T-helper 1 cell treated with Interleukin-12 subunit alpha and Interleukin-12 subunit beta and Interleukin-4 antibody, amounts not matched to agents 30 ng/mL and 1 ng/mL, for 36 hours (primary cell): ENCODE measurements around the gene TDG. TPM values are rescaled to one million over a fixed set of nuclear protein-coding genes. Genes with fewer than 3 reads are reported as not detected.
"Not testable (repeated sequence)": the region's sequence is repeated elsewhere in the genome, so short reads cannot be mapped to it uniquely, and the experiment has no call there.

ENCODE experiments used
- intact Hi-C: fragments of 100-400 bp; cut with micrococcal nuclease; formaldehyde crosslinking; loops from one replicate; pipeline ENCODE4 v1.15.1; 2024
- total RNA-seq: library from RNA; stranded (reverse); gene quantifications from 2 replicates; pipeline ENCODE4 v1.2.3, GENCODE V29; 2022

Gene TDG
- total RNA-seq, 1 donor from 2014 or later: 52.5 TPM

DNA sequence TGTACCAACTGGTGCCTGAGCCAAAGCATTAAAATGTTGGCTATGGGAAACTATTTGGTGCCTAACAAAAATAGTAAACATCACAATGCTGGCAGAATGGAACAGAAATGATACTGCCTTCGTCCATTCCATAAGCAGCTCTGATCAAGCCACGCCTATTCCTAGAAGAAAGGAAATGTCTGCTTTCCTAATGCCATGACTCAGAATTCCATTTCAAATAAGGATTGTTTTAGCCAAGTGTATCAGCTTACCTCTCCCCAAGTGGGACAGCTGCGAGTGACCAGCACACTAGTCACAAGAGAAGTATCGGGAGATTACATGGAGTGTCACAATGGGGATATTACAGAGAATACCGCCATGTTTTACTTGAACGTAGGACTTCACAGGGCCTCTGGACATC is 45.6 kb downstream of the TDG start:
- intact Hi-C loops: no loop called here

DNA sequence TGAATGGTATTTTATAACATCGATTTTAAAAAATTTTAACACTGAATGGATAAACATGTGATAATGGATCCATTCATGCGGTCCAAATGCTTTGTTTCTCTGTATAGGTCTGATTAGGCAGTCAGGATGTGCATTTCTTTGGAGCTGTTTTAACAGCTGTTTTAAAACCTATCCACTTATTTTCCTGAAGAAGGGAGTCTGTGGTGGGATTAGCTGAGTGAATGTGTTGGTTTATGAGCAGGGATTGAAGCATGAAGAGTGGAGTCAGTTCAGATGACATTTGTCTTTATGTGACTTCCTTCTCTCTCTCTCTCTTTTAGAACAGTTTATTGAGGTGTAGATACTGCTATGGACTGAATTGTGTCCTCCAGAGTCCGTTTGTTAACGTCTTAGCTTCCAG is 46.7 kb downstream of the TDG start:
- intact Hi-C loops: no loop called here

DNA sequence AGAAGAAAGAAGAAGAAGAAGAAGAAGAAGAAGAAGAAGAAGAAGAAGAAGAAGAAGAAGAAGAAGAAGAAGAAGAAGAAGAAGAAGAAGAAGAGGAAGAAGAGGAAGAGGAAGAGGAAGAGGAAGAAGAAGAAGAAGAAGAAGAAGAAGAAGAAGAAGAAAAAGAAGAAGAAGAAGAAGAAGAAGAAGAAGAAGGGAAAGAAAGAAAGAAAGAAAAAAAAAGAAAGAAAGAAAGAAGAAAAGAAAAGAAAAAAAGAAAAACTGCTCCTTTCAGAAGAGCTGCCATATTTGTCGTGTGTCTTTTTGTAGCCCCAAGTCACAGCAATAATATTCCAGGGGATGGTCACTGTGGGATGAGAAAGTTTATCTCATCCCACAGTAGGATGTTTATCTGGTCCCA is 56.2 kb downstream of the TDG start:
- intact Hi-C loops: not testable (repeated sequence)

DNA sequence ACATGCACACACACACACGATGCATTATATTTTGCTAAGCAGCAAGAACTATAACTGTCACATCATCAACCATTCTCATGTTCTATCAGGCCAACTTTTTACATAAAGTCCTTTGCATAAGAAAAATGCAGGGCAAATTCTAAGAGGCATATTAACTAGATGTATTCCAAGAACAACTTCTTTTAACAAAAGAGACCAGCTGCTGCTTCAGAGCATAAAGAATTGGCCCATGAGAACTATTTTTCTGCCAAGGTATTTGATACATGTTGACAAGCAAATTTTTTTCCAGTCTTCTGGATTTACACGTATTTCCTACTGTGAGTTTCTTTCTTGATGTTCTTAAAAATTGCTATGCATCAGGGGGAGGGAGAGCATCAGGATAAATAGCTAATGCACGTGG is 57.1 kb downstream of the TDG start:
- intact Hi-C loops: no loop called here

DNA sequence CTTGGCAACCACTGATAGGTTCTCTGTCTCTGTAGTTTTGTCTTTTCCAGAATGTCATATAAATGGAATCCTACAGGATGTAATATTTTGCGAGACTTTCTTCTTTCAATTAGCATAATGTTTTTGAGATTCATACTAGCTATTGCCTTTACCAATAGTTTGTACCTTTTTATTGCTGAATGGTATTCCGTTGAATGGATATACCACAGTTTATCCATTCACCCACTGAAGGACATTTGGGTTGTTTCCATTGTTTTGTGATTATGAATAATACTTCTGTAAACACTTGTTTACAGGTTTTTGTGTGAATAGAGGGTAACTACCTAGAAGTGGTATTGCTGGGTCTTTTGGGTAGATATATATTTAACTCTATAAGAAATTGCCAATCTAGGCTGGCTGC is 58.0 kb downstream of the TDG start:
- intact Hi-C loops: no loop called here

DNA sequence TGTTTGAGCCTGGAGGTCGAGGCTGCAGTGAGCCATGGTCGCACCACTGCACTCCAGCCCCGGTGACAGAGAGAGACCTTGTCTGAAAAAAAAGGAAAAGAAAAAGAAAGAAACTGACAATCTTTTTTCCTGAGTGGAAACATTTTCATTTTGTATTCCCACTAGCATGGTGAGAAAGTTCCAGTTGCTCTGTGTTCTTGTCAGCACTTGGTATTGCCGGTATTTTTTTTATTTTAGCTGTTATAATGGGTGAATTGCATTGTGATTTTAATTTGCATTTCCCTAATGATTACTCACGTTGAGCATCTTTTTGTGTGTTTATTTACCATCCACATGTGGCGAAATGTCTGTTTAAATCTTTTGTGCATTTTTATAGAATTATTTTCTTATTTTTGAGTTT is 58.7 kb downstream of the TDG start:
- intact Hi-C loops: no loop called here

DNA sequence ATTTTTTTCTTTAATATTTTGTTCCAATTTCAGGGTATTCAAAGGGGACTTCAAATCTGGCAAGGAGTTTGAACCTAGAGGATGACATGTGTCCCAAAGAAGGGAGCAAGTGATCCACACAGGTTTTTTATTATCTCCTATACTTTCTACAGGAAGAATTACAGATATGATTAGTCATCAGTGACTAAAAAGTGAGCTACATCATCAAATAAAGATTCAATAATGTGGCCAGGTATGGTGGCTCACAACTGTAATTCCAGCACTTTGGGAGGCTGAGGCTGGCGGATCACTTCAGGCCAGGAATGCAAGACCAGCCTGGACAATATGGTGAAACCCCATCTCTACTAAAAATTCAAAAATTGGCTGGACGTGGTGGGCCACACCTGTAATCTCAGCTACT is 60.1 kb downstream of the TDG start:
- intact Hi-C loops: no loop called here

DNA sequence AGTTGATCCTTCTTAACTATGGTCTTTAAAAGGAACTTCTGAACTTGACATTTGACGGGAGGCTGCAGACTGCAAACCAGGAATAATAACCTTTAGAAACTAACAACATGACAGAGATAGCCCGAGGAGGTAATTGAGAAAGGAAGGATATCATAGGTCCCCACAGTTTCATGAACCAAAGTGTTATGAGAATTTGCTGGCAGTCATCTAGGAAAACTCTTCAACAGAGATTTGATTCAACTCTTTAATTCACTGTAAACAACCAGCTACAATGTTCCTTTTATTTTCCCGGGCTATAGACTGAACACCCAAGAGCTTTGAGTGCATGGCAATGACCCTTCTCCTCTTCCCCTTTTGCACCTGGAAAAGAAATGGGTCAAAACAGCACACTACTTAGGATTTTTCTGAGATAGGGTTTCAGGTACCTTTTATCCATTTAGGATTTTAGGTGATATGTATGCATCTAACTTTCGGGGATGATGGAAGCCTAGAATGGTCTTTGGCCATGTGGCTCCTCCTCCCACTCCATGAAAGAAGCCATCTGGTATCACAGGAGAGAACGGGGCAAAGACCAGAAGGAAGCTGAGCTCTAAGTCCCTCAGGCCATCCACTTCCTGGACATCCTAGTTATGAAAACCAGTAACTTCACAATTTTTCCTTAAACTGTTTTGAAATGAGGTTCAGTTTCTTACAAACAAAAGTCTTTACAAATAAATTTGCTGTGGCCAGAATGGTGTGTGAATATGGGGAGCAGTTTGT is 61.3 kb downstream of the TDG start:
- intact Hi-C loops: no loop called here

DNA sequence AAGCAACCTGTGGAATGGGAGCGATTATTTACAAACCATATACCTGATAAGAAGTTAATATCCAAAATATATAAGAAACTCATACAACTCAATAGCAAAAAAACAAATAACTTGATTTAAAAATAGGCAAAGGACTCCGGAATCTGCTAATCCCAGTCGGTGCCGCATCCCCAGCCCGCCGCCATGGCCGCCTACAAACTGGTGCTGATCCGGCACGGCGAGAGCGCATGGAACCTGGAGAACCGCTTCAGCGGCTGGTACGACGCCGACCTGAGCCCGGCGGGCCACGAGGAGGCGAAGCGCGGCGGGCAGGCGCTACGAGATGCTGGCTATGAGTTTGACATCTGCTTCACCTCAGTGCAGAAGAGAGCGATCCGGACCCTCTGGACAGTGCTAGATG is 64.9 kb downstream of the TDG start:
- intact Hi-C loops: not testable (repeated sequence)

DNA sequence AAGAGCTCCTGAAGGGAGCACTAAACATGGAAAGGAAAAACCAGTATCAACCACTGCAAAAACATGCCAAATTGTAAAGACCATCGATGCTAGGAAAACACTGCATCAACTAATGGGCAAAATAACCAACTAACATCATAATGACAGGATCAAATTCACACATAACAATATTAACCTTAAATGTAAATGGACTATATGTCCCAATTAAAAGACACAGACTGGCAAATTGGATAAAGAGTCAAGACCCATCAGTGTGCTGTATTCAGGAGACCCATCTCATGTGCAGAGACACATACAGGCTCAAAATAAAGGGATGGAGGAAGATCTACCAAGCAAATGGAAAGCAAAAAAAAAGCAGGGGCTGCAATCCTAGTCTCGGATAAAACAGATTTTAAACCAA is 70.5 kb downstream of the TDG start:
- intact Hi-C loops: not testable (repeated sequence)

Other genes with a start within 250 kb of the TDG start
- 4.7 and 5.6 TPM in 2 replicates for gene NT5DC3, start 124.6 kb upstream of the TDG start, total RNA-seq
- gene HSP90B1, start 35.5 kb upstream of the TDG start, total RNA-seq: 525 and 530 TPM in 2 replicates
- 0.12 and 0.24 TPM in 2 replicates for gene GLT8D2, start 84.3 kb downstream of the TDG start, total RNA-seq
- 17.7 and 18.5 TPM in 2 replicates for gene HCFC2, start 98.7 kb downstream of the TDG start, total RNA-seq
- 18.4 and 19.5 TPM in 2 replicates for gene NFYB, start 172.3 kb downstream of the TDG start, total RNA-seq
- 88.5 and 94.7 TPM in 2 replicates for gene TXNRD1, start 249.9 kb downstream of the TDG start, total RNA-seq